K562 (cell line): ENCODE measurements around the gene MAST4. TPM values are rescaled to one million over a fixed set of nuclear protein-coding genes. Genes with fewer than 3 reads are reported as not detected.

Experiments used
- ETS1 ChIP-seq: conservative IDR thresholded peaks from 2 replicates; pipeline ENCODE4 v1.6.1; 2011; ENCODE audit warnings: low read depth, mild to moderate bottlenecking, low read length; ENCODE audit not compliant: control insufficient read depth
- FOXK2 ChIP-seq, 2 experiments: fragments of 450-650 bp; IDR thresholded peaks in 1 of 2; conservative IDR thresholded peaks in 1 of 2; 2 replicates each; pipeline ENCODE4 v1.6.1; 2016; ENCODE audit warnings: low read depth in 2 of 2, mild to moderate bottlenecking in 1 of 2
- MYNN ChIP-seq, 2 experiments: sonication (generic); formaldehyde crosslinking in 1 of 2; IDR thresholded peaks; 2 replicates each; pipeline versions ENCODE4 v1.5.0 to v1.6.1; 2016 to 2020; ENCODE audit warnings: antibody characterized with exemption in 1 of 2, missing genetic modification reagents in 1 of 2
- RUNX1 ChIP-seq: sonication (generic); IDR thresholded peaks from 2 replicates; pipeline ENCODE4 v1.6.1; 2016; ENCODE audit warnings: antibody characterized with exemption, low read depth
- SOX6 ChIP-seq: fragments of 450-650 bp; IDR thresholded peaks from 2 replicates; pipeline ENCODE4 v1.6.1; 2014; ENCODE audit warnings: mild to moderate bottlenecking
- polyA plus RNA-seq, 8 experiments: library from polyadenylated mRNA; depleted of rRNA in 4 of 8; stranded (reverse) in 5 of 8; unstranded in 3 of 8; fragments of >200 nt; fragmentation: Nextera tagmentation in 2 of 8; fragmentation: Illumina TruSeq in 1 of 8; extraction: Ambion mirVana in 2 of 8; extraction: Trizol in 1 of 8; gene quantifications; 2 replicates each; pipeline versions ENCODE4 v1.2.1 to v1.2.3, GENCODE V29; 2011 to 2014; ENCODE audit warnings: inconsistent platforms in 1 of 8, missing spikeins in 1 of 8
- total RNA-seq, 7 experiments: library from RNA; depleted of rRNA in 6 of 7; stranded (reverse); fragments of >200 nt in 6 of 7; fragmentation: Illumina TruSeq in 2 of 7; extraction: Trizol in 2 of 7; gene quantifications; 2 replicates each; pipeline versions ENCODE4 v1.2.1 to v1.2.3, GENCODE V29; 2011 to 2021; ENCODE audit warnings: low replicate concordance in 1 of 7
- TF ChIP-seq, protein P1 (sequence below): fragments of 450-650 bp; formaldehyde crosslinking; IDR thresholded peaks from 2 replicates; pipeline ENCODE4 v1.4.0; 2020; ENCODE audit warnings: mild to moderate bottlenecking, moderate library complexity
- TF ChIP-seq, protein P2 (sequence below): fragments of 200-400 bp; formaldehyde crosslinking; IDR thresholded peaks from 2 replicates; pipeline ENCODE4 v1.6.1; 2017; ENCODE audit warnings: mild to moderate bottlenecking, low read depth, low read length, moderate library complexity

The MAST4 gene
- total and polyA plus RNA-seq, 9 of the 15 experiments (the other 6 are each of a cell fraction or from before 2014, with no cell fraction given) = 0.88 to 10.1 (median 5.2) TPM

- TF ChIP-seq MYNN (IDR thresholded peaks at IDR 0.05) (no peak), MYNN (CRISPR knock-in tag; IDR thresholded peaks at IDR 0.05) (no peak), SOX6 (no peak), FOXK2 (conservative IDR thresholded peaks at IDR 0.05 in 1 of 2, IDR thresholded peaks at IDR 0.05 in 1 of 2; ENCODE audit: low read depth in 2 of 2) (no peak), RUNX1 (no peak), ETS1 (no peak)
- TF ChIP-seq, protein P1, sequence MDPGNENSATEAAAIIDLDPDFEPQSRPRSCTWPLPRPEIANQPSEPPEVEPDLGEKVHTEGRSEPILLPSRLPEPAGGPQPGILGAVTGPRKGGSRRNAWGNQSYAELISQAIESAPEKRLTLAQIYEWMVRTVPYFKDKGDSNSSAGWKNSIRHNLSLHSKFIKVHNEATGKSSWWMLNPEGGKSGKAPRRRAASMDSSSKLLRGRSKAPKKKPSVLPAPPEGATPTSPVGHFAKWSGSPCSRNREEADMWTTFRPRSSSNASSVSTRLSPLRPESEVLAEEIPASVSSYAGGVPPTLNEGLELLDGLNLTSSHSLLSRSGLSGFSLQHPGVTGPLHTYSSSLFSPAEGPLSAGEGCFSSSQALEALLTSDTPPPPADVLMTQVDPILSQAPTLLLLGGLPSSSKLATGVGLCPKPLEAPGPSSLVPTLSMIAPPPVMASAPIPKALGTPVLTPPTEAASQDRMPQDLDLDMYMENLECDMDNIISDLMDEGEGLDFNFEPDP (CRISPR knock-in tag) = no peak
- TF ChIP-seq, protein P2, sequence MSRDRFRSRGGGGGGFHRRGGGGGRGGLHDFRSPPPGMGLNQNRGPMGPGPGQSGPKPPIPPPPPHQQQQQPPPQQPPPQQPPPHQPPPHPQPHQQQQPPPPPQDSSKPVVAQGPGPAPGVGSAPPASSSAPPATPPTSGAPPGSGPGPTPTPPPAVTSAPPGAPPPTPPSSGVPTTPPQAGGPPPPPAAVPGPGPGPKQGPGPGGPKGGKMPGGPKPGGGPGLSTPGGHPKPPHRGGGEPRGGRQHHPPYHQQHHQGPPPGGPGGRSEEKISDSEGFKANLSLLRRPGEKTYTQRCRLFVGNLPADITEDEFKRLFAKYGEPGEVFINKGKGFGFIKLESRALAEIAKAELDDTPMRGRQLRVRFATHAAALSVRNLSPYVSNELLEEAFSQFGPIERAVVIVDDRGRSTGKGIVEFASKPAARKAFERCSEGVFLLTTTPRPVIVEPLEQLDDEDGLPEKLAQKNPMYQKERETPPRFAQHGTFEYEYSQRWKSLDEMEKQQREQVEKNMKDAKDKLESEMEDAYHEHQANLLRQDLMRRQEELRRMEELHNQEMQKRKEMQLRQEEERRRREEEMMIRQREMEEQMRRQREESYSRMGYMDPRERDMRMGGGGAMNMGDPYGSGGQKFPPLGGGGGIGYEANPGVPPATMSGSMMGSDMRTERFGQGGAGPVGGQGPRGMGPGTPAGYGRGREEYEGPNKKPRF = no peak
These were observed 296.5 kb downstream of the MAST4 start (continued) for GRCh38 chr5:66892716-66893115.
